HepG2 (cell line): ENCODE data around the gene GTF2A1L. TPM values are rescaled to one million over a fixed set of nuclear protein-coding genes. Genes with fewer than 3 reads are reported as not detected.

Experiments
- ATAC-seq: fragments of 200-7000 bp; cut with Tn5 transposase; 3 replicates; pipeline ENCODE4 v1.9.1; 2020; ENCODE audit warnings: mild to moderate bottlenecking, moderate library complexity
- BruUV-seq: library from RNA; stranded (reverse); fragments of 400-500 nt; replicated peaks from 2 replicates; lab custom pipeline; 2021; lab: Mats Ljungman, UMichigan
- CTCF ChIA-PET: fragments of 300-600 bp; formaldehyde crosslinking; extraction: SDS; loops from one replicate; lab custom pipeline; 2021; ENCODE audit warnings: low total read pairs, inconsistent platforms, low intra/inter-chr PET ratio; lab: Yijun Ruan, JAX
- POLR2A ChIA-PET: fragments of 350-600 bp; sonication (Branson Sonifier 250); formaldehyde crosslinking; loops from one replicate; lab custom pipeline; 2020; ENCODE audit warnings: antibody characterized with exemption, inconsistent platforms; lab: Yijun Ruan, JAX
- DNase-seq: peaks from one replicate; pipeline ENCODE4 v3.0.0-alpha.2; 2015; ENCODE audit warnings: low spot score
- FAIRE-seq: peaks from 3 replicates; lab custom pipeline; 2011; peaks lifted over from hg19 to GRCh38; lab: Jason Lieb, UNC
- H2AFZ ChIP-seq: one replicate; pipeline ENCODE4 v1.6.1; 2011; ENCODE audit warnings: low read length, inconsistent platforms
- H3K27ac ChIP-seq: fragments of 300-600 bp; 3 replicates; pipeline ENCODE4 v1.8.0; 2011; ENCODE audit warnings: mixed run types, mild to moderate bottlenecking, mixed read lengths, low read length, inconsistent platforms; ENCODE audit not compliant: insufficient read depth; ENCODE audit errors: extremely low read length
- H3K27me3 ChIP-seq, 2 experiments: fragments of 200-600 bp in 1 of 2; 2 replicates in 1 of 2; 3 replicates in 1 of 2; pipeline versions ENCODE4 v1.6.0 to v1.8.0; 2011; ENCODE audit warnings: low read length in 2 of 2, mild to moderate bottlenecking in 2 of 2, moderate library complexity in 2 of 2, inconsistent platforms in 1 of 2; ENCODE audit not compliant: insufficient read depth in 2 of 2, control insufficient read depth in 1 of 2
- H3K36me3 ChIP-seq, 2 experiments: fragments of 200-600 bp in 1 of 2; replicated peaks in 1 of 2; 2 replicates in 1 of 2; 3 replicates in 1 of 2; pipeline versions ENCODE4 v1.5.1 to v1.8.0; 2011; ENCODE audit warnings: low read length in 2 of 2, inconsistent platforms in 1 of 2; ENCODE audit not compliant: insufficient read depth in 2 of 2, control insufficient read depth in 1 of 2
- H3K4me1 ChIP-seq: 2 replicates; pipeline ENCODE4 v1.5.1; 2012; ENCODE audit warnings: low read length, inconsistent platforms; ENCODE audit not compliant: insufficient read depth
- H3K4me2 ChIP-seq: 2 replicates; pipeline ENCODE4 v1.6.0; 2011; ENCODE audit warnings: low read depth, low read length, inconsistent platforms
- H3K4me3 ChIP-seq, 3 experiments: fragments of 200-600 bp in 1 of 3; sonication (generic), shearing (Covaris generic) in 1 of 3; replicated peaks in 1 of 3; 2 replicates each; pipeline ENCODE4 v1.5.1; 2011 to 2016; ENCODE audit warnings: low read length in 3 of 3, inconsistent platforms in 2 of 3, low read depth in 2 of 3, mild to moderate bottlenecking in 2 of 3, control low read depth in 1 of 3, mixed read lengths in 1 of 3; ENCODE audit not compliant: insufficient read depth in 1 of 3
- H3K79me2 ChIP-seq: one replicate; pipeline ENCODE4 v1.6.1; 2011; ENCODE audit warnings: low read length, inconsistent platforms; ENCODE audit not compliant: insufficient read depth
- H3K9ac ChIP-seq: 2 replicates; pipeline ENCODE4 v1.6.0; 2011; ENCODE audit warnings: mild to moderate bottlenecking, low read depth, low read length, inconsistent platforms; ENCODE audit not compliant: insufficient read depth
- H3K9me3 ChIP-seq: 2 replicates; pipeline ENCODE4 v1.5.1; 2012; ENCODE audit warnings: mild to moderate bottlenecking, low read length
- H4K20me1 ChIP-seq: 2 replicates; pipeline ENCODE4 v1.6.0; 2011; ENCODE audit warnings: inconsistent platforms, mild to moderate bottlenecking, low read length, moderate library complexity; ENCODE audit not compliant: insufficient read depth
- CHD2 ChIP-seq: IDR thresholded peaks from 2 replicates; pipeline ENCODE4 v1.6.1; 2011; ENCODE audit warnings: low read depth, low read length, improper control_type of control experiment
- MLLT10 ChIP-seq: sonication (generic); formaldehyde crosslinking; IDR thresholded peaks from 2 replicates; pipeline ENCODE4 v1.4.0; 2020; ENCODE audit warnings: missing genetic modification reagents
- NR2C2 ChIP-seq: sonication (generic); formaldehyde crosslinking; IDR thresholded peaks from 2 replicates; pipeline ENCODE4 v1.4.0; 2020; ENCODE audit warnings: missing genetic modification reagents, mild to moderate bottlenecking, moderate library complexity, borderline replicate concordance
- SP5 ChIP-seq: IDR thresholded peaks from 2 replicates; pipeline ENCODE4 v1.6.1; 2016; ENCODE audit warnings: low read depth, borderline replicate concordance
- ZZZ3 ChIP-seq: sonication (generic); formaldehyde crosslinking; IDR thresholded peaks from 2 replicates; pipeline ENCODE4 v1.4.0; 2020; ENCODE audit warnings: missing genetic modification reagents, mild to moderate bottlenecking, borderline replicate concordance
- WGBS: methylation state at CpG from one replicate; pipeline ENCODE4 v1.1.6; 2017; ENCODE audit warnings: low lambda C conversion rate; 5-methylcytosine and 5-hydroxymethylcytosine counted together
- in situ Hi-C: cut with HindIII; loops from 2 replicates; pipeline ENCODE4 v1.10.0; 2017; ENCODE audit warnings: low pct_unique_long_range_greater_than_20kb; ENCODE audit not compliant: extremely low pct_ligation_motif_present
- intact Hi-C: fragments of 100-400 bp; cut with micrococcal nuclease; formaldehyde crosslinking; loops from one replicate; pipeline ENCODE4 v1.10.0; 2022; ENCODE audit not compliant: unreplicated experiment
- polyA plus RNA-seq, 8 experiments: library from polyadenylated mRNA; depleted of rRNA in 3 of 8; stranded (reverse) in 7 of 8; unstranded in 1 of 8; fragments of >200 nt; fragmentation: Illumina TruSeq in 4 of 8; extraction: Trizol in 4 of 8; gene quantifications; 2 replicates each; pipeline versions ENCODE4 v1.2.1 to v1.2.3, GENCODE V29; 2011 to 2016; ENCODE audit warnings: low read depth in 4 of 8, missing spikeins in 1 of 8, mixed read lengths in 1 of 8; ENCODE audit not compliant: insufficient read depth in 1 of 8
- total RNA-seq, 5 experiments: library from RNA; depleted of rRNA; stranded (reverse); fragments of >200 nt; fragmentation: Illumina TruSeq; extraction: Trizol; gene quantifications; 2 replicates each; pipeline ENCODE4 v1.2.3, GENCODE V29; 2016; ENCODE audit warnings: low read depth in 1 of 5
- TF ChIP-seq, protein P1 (sequence below): sonication (generic); formaldehyde crosslinking; IDR thresholded peaks from one replicate; pipeline ENCODE4 v1.5.1; 2020; ENCODE audit warnings: mild to moderate bottlenecking, missing genetic modification reagents; ENCODE audit errors: not compliant biosample characterization
- TF ChIP-seq, protein P2 (sequence below): sonication (generic); formaldehyde crosslinking; conservative IDR thresholded peaks from 2 replicates; pipeline ENCODE4 v1.4.0; 2020; ENCODE audit warnings: missing genetic modification reagents
- TF ChIP-seq, protein P3 (sequence below): sonication (generic); formaldehyde crosslinking; conservative IDR thresholded peaks from 2 replicates; pipeline ENCODE4 v1.8.0; 2022; ENCODE audit warnings: missing genetic modification reagents

Gene GTF2A1L
- total and polyA plus RNA-seq, 2 of the 13 experiments (the other 11 are each of a cell fraction or from before 2014, with no cell fraction given), result not detected

DNA sequence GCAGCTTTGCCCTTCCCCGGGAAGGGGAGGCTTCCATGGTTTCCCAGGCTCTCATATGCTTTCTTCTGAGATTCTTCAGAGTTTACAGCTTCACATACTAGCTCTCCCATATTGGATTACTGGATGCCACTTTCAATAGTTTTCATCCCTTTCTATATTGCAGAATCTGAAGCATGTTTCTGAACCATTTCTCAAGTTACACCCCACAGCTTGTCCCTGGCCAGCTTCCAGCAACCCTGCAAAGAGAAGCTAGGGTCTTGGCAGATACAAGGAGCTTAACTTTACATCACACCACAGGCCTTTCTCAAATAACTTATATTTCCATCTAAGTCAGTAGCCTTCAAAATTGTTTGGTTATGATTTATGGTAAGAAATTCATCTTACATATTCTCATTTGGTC lies 98.3 kb downstream of the GTF2A1L start (continued):
- TF ChIP-seq, protein P1, sequence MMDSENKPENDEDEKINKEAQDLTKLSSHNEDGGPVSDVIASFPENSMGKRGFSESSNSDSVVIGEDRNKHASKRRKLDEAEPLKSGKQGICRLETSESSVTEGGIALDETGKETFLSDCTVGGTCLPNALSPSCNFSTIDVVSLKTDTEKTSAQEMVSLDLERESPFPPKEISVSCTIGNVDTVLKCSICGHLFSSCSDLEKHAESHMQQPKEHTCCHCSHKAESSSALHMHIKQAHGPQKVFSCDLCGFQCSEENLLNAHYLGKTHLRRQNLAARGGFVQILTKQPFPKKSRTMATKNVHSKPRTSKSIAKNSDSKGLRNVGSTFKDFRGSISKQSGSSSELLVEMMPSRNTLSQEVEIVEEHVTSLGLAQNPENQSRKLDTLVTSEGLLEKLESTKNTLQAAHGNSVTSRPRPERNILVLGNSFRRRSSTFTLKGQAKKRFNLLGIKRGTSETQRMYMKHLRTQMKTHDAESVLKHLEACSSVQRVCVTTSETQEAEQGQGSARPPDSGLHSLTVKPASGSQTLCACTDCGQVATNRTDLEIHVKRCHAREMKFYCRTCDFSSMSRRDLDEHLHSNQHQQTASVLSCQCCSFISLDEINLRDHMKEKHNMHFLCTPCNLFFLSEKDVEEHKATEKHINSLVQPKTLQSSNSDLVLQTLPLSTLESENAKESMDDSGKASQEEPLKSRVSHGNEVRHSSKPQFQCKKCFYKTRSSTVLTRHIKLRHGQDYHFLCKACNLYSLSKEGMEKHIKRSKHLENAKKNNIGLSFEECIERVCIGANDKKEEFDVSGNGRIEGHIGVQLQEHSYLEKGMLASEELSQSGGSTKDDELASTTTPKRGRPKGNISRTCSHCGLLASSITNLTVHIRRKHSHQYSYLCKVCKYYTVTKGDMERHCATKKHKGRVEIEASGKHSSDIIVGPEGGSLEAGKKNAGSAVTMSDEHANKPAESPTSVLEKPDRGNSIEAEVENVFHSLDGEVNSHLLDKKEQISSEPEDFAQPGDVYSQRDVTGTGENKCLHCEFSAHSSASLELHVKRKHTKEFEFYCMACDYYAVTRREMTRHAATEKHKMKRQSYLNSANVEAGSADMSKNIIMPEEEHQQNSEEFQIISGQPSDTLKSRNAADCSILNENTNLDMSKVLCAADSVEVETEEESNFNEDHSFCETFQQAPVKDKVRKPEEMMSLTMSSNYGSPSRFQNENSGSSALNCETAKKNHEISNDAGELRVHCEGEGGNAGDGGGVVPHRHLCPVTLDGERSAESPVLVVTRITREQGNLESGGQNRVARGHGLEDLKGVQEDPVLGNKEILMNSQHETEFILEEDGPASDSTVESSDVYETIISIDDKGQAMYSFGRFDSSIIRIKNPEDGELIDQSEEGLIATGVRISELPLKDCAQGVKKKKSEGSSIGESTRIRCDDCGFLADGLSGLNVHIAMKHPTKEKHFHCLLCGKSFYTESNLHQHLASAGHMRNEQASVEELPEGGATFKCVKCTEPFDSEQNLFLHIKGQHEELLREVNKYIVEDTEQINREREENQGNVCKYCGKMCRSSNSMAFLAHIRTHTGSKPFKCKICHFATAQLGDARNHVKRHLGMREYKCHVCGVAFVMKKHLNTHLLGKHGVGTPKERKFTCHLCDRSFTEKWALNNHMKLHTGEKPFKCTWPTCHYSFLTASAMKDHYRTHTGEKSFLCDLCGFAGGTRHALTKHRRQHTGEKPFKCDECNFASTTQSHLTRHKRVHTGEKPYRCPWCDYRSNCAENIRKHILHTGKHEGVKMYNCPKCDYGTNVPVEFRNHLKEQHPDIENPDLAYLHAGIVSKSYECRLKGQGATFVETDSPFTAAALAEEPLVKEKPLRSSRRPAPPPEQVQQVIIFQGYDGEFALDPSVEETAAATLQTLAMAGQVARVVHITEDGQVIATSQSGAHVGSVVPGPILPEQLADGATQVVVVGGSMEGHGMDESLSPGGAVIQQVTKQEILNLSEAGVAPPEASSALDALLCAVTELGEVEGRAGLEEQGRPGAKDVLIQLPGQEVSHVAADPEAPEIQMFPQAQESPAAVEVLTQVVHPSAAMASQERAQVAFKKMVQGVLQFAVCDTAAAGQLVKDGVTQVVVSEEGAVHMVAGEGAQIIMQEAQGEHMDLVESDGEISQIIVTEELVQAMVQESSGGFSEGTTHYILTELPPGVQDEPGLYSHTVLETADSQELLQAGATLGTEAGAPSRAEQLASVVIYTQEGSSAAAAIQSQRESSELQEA (CRISPR knock-in tag), result no peak
- no peak for TF ChIP-seq NR2C2 (CRISPR knock-in tag)

DNA sequence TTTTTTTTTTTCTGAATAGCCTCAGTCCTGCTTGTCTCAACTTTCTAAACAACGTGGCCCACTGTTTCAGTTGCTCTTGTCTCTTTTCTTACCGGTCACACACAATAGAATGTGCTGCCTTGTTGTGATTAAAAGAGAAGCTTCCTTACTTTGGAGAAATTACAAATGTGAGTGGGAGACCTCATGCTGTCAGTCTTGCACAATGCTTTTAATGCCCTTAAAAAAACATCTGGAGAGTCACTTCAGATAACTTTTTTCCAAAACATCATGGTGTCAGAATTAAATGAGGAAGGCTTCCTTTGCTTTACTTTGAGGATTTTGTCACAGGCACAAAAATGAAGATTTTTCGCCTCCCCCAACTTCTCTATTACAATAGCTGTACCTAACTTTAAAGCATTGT lies 100.2 kb downstream of the GTF2A1L start:
- intact Hi-C loops, result no loop called here
- H4K20me1 ChIP-seq, result no peaks in the 10 kb centered on the region
- 5% methylated on average over 3 of the region's 3 CpGs for WGBS
- in situ Hi-C loops, result no loop called here
- DNase-seq (no peak), ATAC-seq (no peak), FAIRE-seq (no peak)
- CTCF ChIA-PET, result no interaction called here
- H3K36me3 ChIP-seq, result no peaks in the 10 kb centered on the region
- no peaks in the 10 kb centered on the region for H3K9me3 ChIP-seq
- H3K27me3 ChIP-seq, result peaks cover 0 to 4% of the 10 kb centered on the region in 2 experiments; a peak in 1 of 5 replicates
- H3K27ac ChIP-seq, result no peak overlapping the region
- no TSS peak for BruUV-seq
- no peaks in the 10 kb centered on the region for H3K4me1 ChIP-seq
- H3K4me3 ChIP-seq, result no peak overlapping the region
- H3K9ac ChIP-seq, result no peak overlapping the region
- no peaks in the 10 kb centered on the region for H3K79me2 ChIP-seq
- POLR2A ChIA-PET, result interaction anchor here (0.7 kb wide), 1 partner anchor 9 kb away, joined by 3 read pairs; no protein-coding TSS in a partner anchor
- H2AFZ ChIP-seq, result no peak overlapping the region
- H3K4me2 ChIP-seq, result no peak overlapping the region
- no peak for TF ChIP-seq MLLT10
- TF ChIP-seq, protein P2, sequence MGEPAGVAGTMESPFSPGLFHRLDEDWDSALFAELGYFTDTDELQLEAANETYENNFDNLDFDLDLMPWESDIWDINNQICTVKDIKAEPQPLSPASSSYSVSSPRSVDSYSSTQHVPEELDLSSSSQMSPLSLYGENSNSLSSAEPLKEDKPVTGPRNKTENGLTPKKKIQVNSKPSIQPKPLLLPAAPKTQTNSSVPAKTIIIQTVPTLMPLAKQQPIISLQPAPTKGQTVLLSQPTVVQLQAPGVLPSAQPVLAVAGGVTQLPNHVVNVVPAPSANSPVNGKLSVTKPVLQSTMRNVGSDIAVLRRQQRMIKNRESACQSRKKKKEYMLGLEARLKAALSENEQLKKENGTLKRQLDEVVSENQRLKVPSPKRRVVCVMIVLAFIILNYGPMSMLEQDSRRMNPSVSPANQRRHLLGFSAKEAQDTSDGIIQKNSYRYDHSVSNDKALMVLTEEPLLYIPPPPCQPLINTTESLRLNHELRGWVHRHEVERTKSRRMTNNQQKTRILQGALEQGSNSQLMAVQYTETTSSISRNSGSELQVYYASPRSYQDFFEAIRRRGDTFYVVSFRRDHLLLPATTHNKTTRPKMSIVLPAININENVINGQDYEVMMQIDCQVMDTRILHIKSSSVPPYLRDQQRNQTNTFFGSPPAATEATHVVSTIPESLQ (CRISPR knock-in tag), result no peak
- TF ChIP-seq ZZZ3 (CRISPR knock-in tag), result no peak
- TF ChIP-seq, protein P3, sequence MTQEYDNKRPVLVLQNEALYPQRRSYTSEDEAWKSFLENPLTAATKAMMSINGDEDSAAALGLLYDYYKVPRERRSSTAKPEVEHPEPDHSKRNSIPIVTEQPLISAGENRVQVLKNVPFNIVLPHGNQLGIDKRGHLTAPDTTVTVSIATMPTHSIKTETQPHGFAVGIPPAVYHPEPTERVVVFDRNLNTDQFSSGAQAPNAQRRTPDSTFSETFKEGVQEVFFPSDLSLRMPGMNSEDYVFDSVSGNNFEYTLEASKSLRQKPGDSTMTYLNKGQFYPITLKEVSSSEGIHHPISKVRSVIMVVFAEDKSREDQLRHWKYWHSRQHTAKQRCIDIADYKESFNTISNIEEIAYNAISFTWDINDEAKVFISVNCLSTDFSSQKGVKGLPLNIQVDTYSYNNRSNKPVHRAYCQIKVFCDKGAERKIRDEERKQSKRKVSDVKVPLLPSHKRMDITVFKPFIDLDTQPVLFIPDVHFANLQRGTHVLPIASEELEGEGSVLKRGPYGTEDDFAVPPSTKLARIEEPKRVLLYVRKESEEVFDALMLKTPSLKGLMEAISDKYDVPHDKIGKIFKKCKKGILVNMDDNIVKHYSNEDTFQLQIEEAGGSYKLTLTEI (CRISPR knock-in tag), result no peak
- TF ChIP-seq CHD2, result no peak
- no peak for TF ChIP-seq SP5 (CRISPR knock-in tag)
